SK-N-SH treated with all-trans-retinoic acid at 6 μM for 48 hours (cell line): Measurements from ENCODE around the gene ABI2.

Experiments used
- ARNTL ChIP-seq: fragments of 450-650 bp; formaldehyde crosslinking; IDR thresholded peaks from 2 replicates; pipeline ENCODE4 v1.5.0; 2020; ENCODE audit warnings: low read depth, mild to moderate bottlenecking, moderate library complexity, borderline replicate concordance
- PPARA ChIP-seq: fragments of 250-450 bp; sonication (Bioruptor Pico); IDR thresholded peaks from 2 replicates; pipeline ENCODE4 v1.5.0; 2020; ENCODE audit warnings: mild to moderate bottlenecking, borderline replicate concordance
- SNAI2 ChIP-seq: fragments of 250-450 bp; sonication (Bioruptor Pico); IDR thresholded peaks from 2 replicates; pipeline ENCODE4 v1.5.0; 2020; ENCODE audit warnings: mild to moderate bottlenecking, moderate library complexity
- ZFP30 ChIP-seq: fragments of 450-650 bp; formaldehyde crosslinking; IDR thresholded peaks from 2 replicates; pipeline ENCODE4 v1.5.0; 2022; ENCODE audit warnings: mild to moderate bottlenecking, moderate library complexity
- TF ChIP-seq, protein P1 (sequence below): fragments of 250-450 bp; sonication (Bioruptor Pico); IDR thresholded peaks from 2 replicates; pipeline ENCODE4 v1.8.0; 2020; ENCODE audit warnings: mild to moderate bottlenecking, moderate library complexity, borderline replicate concordance

DNA sequence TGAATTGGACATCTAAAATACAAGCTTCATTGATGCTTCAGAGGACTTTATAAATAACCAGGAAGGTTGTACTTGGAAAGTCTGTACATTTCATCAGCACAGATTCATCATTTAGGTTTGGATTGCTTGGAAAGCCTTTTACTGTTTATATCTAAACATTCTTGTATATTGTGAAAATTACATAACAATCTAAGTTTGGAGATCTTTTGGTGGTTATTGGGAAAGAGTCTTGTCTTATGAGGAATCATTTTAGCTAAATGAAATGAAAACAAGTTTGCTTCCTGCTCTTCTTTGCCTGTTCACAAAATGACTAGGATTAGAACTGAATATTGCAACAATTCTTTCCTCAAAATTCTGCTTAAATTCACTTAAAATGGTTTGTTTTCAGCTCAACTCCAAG, 79.3 kb downstream of the ABI2 start:
- TF ChIP-seq SNAI2 (CRISPR knock-in tag), result no peak
- TF ChIP-seq, protein P1, sequence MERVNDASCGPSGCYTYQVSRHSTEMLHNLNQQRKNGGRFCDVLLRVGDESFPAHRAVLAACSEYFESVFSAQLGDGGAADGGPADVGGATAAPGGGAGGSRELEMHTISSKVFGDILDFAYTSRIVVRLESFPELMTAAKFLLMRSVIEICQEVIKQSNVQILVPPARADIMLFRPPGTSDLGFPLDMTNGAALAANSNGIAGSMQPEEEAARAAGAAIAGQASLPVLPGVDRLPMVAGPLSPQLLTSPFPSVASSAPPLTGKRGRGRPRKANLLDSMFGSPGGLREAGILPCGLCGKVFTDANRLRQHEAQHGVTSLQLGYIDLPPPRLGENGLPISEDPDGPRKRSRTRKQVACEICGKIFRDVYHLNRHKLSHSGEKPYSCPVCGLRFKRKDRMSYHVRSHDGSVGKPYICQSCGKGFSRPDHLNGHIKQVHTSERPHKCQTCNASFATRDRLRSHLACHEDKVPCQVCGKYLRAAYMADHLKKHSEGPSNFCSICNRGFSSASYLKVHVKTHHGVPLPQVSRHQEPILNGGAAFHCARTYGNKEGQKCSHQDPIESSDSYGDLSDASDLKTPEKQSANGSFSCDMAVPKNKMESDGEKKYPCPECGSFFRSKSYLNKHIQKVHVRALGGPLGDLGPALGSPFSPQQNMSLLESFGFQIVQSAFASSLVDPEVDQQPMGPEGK (CRISPR knock-in tag), result no peak
- no peak for TF ChIP-seq PPARA (CRISPR knock-in tag)
- no peak for TF ChIP-seq ZFP30 (CRISPR knock-in tag)
- no peak for TF ChIP-seq ARNTL
